ENCODE data around the gene EIF4ENIF1. TPM values are rescaled to one million over a fixed set of nuclear protein-coding genes. Genes with fewer than 3 reads are reported as not detected.
A peak's percentile ranks its signal among the peaks of the same experiment; 100 is the strongest.

The EIF4ENIF1 gene
- total and polyA plus RNA-seq, 9 of the 15 experiments (the other 6 are each of a cell fraction or from before 2014, with no cell fraction given), result 2.5 to 24.9 (median 15.8) TPM

DNA sequence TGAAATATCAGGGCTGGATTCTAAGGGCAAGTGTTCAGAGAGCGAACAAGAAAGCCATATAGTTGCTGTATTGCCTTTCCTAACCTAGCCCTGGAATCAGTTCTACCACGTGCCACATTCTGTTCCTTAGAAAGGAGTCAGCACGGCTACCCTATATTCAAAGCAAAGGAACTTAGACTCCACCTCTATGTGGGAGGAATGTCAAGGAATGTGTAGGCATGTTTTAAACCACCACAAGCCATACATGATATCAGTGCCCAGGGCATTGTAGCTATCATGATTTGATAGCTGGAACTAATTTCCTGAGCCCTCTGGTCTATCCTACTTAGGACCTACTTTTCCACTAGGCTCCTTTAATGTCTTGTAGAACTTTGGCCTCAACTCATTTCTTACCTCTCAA is 2.5 kb upstream of the EIF4ENIF1 start (continued):
- TF ChIP-seq CSDE1 (IDR thresholded peaks at IDR 0.05) (no peak), ZC3H11A (IDR thresholded peaks at IDR 0.05; ENCODE audit: low read depth, low read length) (no peak), SMAD3 (CRISPR knock-in tag; conservative IDR thresholded peaks at IDR 0.05) (no peak)

DNA sequence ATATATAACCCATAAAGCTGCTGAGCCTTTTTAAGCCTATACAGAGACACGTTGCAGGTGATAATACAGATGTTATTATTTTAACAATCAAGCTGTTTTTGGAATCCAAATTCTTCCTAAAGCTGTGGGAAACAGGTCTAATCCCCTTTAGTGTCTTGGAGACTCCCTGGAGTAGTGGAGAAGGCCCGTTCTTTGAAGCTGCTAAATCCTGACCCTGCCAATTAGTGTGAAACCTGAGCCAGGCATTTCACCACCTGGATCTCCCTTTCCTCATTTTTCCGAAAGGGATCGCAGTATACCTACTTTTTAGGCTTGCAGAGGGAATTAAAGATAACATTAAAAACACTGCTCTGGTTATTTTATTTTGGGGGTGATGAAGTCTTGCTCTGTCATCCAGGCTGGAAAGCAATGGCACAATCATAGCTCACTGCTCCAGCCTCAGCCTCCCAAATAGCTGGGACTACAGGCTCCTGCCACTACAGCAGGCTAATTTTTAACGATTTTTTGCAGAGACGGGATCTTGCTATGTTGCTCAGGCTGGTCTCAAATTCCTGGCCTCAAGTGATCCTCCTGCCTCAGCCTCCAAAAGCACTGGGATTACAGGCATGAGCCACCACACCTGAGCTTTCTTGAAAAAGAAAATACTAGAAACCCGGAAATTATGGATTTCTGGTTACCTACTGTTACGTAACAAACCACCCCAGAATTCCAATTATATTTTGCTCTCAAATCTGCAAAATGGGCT is 1.7 kb upstream of the EIF4ENIF1 start:
- Histone ChIP-seq H3K4me2 (ENCODE audit: insufficient read depth, low read length) (peak overlapping the region; percentile 95), H3K27ac (ENCODE audit: extremely low read depth, low read depth, low read length) (peak overlapping the region; percentile 95), H3K9ac (ENCODE audit: insufficient read depth in 1 of 2, low read depth in 2 of 2, low read length in 2 of 2) (peak overlapping the region; percentile 75 to 98; a peak in 3 of 4 replicates), H3K36me3 (ENCODE audit: control insufficient read depth, insufficient read depth, low read length) (peaks cover 24% of the 10 kb centered on the region), H2AFZ (ENCODE audit: low read depth, low read length) (no peak overlapping the region), H3K4me1 (replicated peaks in 1 of 2; ENCODE audit: control insufficient read depth in 2 of 2, insufficient read depth in 2 of 2, low read length in 2 of 2) (peaks cover 24 to 26% of the 10 kb centered on the region in 2 experiments; a peak in 4 of 5 replicates), H3K4me3 (peak overlapping the region; percentile 73), H4K20me1 (replicated peaks; ENCODE audit: control insufficient read depth, insufficient read depth, low read length) (no peaks in the 10 kb centered on the region), H3K9me1 (ENCODE audit: control insufficient read depth, insufficient read depth, low read length) (no peaks in the 10 kb centered on the region), H3K27me3 (ENCODE audit: control insufficient read depth in 2 of 2, insufficient read depth in 2 of 2, low read length in 2 of 2) (no peaks in the 10 kb centered on the region), H3K79me2 (ENCODE audit: control insufficient read depth, insufficient read depth, low read length) (peaks cover 48% of the 10 kb centered on the region), H3K9me3 (replicated peaks; ENCODE audit: control insufficient read depth, insufficient read depth, low read depth, low read length) (no peaks in the 10 kb centered on the region)
- WGBS (ENCODE audit: insufficient coverage, low coverage, missing lambda C conversion rate), result 71% methylated on average over 8 of the region's 8 CpGs
- FAIRE-seq (peak; percentile 59), ATAC-seq (no peak), DNase-seq (ENCODE audit: extremely low read depth in 1 of 4, low spot score in 3 of 4) (no peak)
- CTCF ChIA-PET (ENCODE audit: low intra/inter-chr PET ratio), result no interaction called here
- in situ Hi-C loops (cut with MboI) (no loop called here), intact Hi-C loops (cut with micrococcal nuclease) (loop anchor here (2.0 kb wide), 1 partner anchor 139 kb away; no protein-coding TSS in a partner anchor)
- 0 out of 2 replicates have a peak, but pooled peaks have one; percentile 22 for TF ChIP-seq CEBPB (tag; IDR thresholded peaks at IDR 0.05)
- TF ChIP-seq, protein P1, sequence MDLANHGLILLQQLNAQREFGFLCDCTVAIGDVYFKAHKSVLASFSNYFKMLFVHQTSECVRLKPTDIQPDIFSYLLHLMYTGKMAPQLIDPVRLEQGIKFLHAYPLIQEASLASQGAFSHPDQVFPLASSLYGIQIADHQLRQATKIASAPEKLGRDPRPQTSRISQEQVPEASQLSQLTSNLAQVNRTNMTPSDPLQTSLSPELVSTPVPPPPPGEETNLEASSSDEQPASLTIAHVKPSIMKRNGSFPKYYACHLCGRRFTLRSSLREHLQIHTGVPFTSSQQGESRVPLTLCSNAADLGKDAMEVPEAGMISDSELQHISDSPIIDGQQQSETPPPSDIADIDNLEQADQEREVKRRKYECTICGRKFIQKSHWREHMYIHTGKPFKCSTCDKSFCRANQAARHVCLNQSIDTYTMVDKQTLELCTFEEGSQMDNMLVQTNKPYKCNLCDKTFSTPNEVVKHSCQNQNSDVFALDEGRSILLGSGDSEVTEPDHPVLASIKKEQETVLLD (IDR thresholded peaks at IDR 0.05), result no peak
- no peak for TF ChIP-seq ZFP1 (CRISPR knock-in tag; IDR thresholded peaks at IDR 0.05)
- TF ChIP-seq RBM25 (IDR thresholded peaks at IDR 0.05; ENCODE audit: low read depth, low read length, severe bottlenecking), result peak; percentile 23
- TF ChIP-seq KDM1A (IDR thresholded peaks at IDR 0.05), result 0 out of 4 replicates have a peak, but pooled peaks of 1 of the 2 experiments have one; percentile 27
- BruUV-seq (replicated peaks), result no TSS peak
- POLR2A ChIA-PET, result interaction anchor here (0.8 kb wide), 1 partner anchor 39 kb away, joined by 4 read pairs; no protein-coding TSS in a partner anchor
